NT2/D1 (cell line): ENCODE results near the gene PPP1R18.

ENCODE experiments used
- DNase-seq: peaks from one replicate; pipeline ENCODE4 v3.0.0-alpha.2; 2011; ENCODE audit warnings: low read depth, low spot score
- H3K27me3 ChIP-seq: 2 replicates; pipeline ENCODE4 v1.6.0; 2011; ENCODE audit warnings: mild to moderate bottlenecking; ENCODE audit not compliant: insufficient read length, insufficient read depth
- H3K36me3 ChIP-seq: 2 replicates; pipeline ENCODE4 v1.6.1; 2011; ENCODE audit warnings: mild to moderate bottlenecking, low read length, mixed read lengths; ENCODE audit not compliant: insufficient read depth, insufficient read length
- H3K4me1 ChIP-seq: 2 replicates; pipeline ENCODE4 v1.5.1; 2011; ENCODE audit not compliant: insufficient read depth, insufficient read length
- H3K4me3 ChIP-seq: 2 replicates; pipeline ENCODE4 v1.5.1; 2011; ENCODE audit warnings: low read depth; ENCODE audit not compliant: insufficient read length
- H3K9ac ChIP-seq: 2 replicates; pipeline ENCODE4 v1.6.0; 2011; ENCODE audit warnings: low read depth; ENCODE audit not compliant: insufficient read length
- H3K9me3 ChIP-seq: 2 replicates; pipeline ENCODE4 v1.5.1; 2011; ENCODE audit warnings: mild to moderate bottlenecking, low read length; ENCODE audit not compliant: insufficient read depth
- SUZ12 ChIP-seq: IDR thresholded peaks from 2 replicates; pipeline ENCODE4 v1.6.1; 2011; ENCODE audit not compliant: insufficient read length, insufficient read depth; ENCODE audit errors: extremely low read depth
- YY1 ChIP-seq: IDR thresholded peaks from 2 replicates; pipeline ENCODE4 v1.6.1; 2011; ENCODE audit not compliant: insufficient read length, insufficient read depth
- ZNF274 ChIP-seq: IDR thresholded peaks from 2 replicates; pipeline ENCODE4 v1.6.1; 2011; ENCODE audit warnings: mild to moderate bottlenecking, low read depth, low read length

The PPP1R18 gene

DNA sequence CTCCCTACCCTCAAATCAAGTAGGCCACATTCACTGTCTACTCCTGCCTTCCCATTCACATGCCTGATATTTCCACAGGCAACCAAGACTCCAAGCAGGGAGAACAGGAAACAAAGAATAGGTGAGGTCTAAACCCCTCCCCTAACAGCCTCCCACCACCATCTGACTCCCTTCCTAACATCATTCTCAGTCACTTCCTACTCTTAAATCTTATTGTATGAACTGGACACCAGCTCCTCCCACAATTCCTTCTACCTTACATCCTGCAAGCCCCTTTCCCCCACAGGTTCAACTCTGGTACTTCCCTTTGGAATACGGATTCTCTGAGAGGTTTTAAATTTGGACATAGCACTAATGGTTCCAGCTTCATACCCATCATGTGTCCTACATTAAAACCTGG lies 40.5 kb downstream of the PPP1R18 start:
- TF ChIP-seq SUZ12: no peak
- no peaks in the 10 kb centered on the region for H3K4me1 ChIP-seq
- peaks cover 55% of the 10 kb centered on the region for H3K36me3 ChIP-seq
- H3K27me3 ChIP-seq: no peaks in the 10 kb centered on the region
- H3K9ac ChIP-seq: peak overlapping the region; percentile 63
- DNase-seq: no peak
- H3K4me3 ChIP-seq: peak overlapping the region; percentile 10
- no peaks in the 10 kb centered on the region for H3K9me3 ChIP-seq

DNA sequence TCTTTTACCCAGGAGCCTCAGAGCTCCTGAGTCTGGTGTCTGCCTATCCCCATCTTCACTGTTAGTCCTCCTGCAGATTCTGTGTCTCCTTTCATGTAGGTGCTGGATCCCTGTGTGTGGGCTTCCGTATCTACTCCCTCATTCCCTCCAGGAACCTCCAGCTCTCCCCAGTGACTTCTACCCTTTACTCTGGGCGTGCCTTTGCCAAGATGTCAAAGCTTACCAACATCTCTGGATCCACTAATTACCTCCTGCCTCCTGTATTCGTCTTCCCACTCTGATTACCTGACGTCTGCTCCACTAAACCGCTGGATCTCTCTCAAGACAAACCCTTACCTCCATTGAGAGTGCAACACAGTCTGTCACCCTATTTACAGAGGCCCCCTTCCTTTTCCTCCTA lies 41.7 kb downstream of the PPP1R18 start:
- TF ChIP-seq YY1: no peak
- TF ChIP-seq SUZ12: no peak
- no peak for TF ChIP-seq ZNF274
- no peak for DNase-seq
- Histone ChIP-seq H3K27me3 (no peaks in the 10 kb centered on the region), H3K4me3 (no peak overlapping the region), H3K36me3 (peaks cover 56% of the 10 kb centered on the region), H3K9ac (no peak overlapping the region), H3K9me3 (no peaks in the 10 kb centered on the region), H3K4me1 (no peaks in the 10 kb centered on the region)

DNA sequence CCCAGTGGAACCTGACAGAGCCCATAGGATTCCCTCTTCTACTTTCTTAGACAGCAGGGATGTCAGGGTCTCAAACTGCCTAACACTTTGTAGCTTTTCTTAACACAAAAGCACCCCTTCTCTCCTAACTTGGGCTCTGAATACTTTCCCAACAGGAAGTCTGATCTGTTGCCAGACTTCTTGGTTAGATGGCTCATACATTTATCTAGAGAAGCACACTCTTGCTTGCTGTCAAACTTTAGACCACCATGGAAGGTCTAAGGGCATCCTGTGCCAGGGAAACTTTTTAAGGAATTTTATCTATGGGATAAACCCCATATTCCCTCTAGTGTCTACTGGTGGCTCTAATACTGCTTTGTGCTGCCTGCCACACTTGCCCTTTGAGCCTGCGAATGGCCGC lies 42.8 kb downstream of the PPP1R18 start:
- H3K27me3 ChIP-seq: no peaks in the 10 kb centered on the region
- H3K4me1 ChIP-seq: no peaks in the 10 kb centered on the region
- DNase-seq: no peak
- H3K36me3 ChIP-seq: peaks cover 55% of the 10 kb centered on the region
- no peak overlapping the region for H3K4me3 ChIP-seq
- TF ChIP-seq SUZ12: no peak
- TF ChIP-seq ZNF274: no peak
- TF ChIP-seq YY1: no peak
- no peaks in the 10 kb centered on the region for H3K9me3 ChIP-seq
- H3K9ac ChIP-seq: no peak overlapping the region

DNA sequence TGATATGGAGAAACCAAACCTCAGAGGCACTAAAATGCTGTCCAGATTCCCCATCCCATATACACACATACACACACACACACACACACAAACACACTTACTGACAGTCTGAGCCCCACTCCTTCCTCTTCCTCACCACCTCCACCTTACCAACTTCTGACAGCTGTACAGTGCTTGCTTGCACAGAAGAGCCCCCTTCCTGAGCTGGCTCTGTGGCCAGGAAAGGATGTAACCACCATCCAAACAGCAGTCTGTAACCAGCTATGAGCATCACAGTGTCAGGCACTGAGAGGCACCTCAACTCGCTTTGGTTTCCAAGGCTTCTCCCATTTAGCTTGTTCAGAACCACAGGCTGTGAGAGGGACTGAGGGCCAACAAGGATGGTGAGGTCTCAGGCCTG lies 45.4 kb downstream of the PPP1R18 start:
- H3K9me3 ChIP-seq: no peaks in the 10 kb centered on the region
- H3K4me3 ChIP-seq: no peak overlapping the region
- peaks cover 62% of the 10 kb centered on the region for H3K36me3 ChIP-seq
- DNase-seq: no peak
- no peak for TF ChIP-seq YY1
- no peak for TF ChIP-seq SUZ12
- no peak for TF ChIP-seq ZNF274
- no peaks in the 10 kb centered on the region for H3K4me1 ChIP-seq
- no peak overlapping the region for H3K9ac ChIP-seq
- no peaks in the 10 kb centered on the region for H3K27me3 ChIP-seq

DNA sequence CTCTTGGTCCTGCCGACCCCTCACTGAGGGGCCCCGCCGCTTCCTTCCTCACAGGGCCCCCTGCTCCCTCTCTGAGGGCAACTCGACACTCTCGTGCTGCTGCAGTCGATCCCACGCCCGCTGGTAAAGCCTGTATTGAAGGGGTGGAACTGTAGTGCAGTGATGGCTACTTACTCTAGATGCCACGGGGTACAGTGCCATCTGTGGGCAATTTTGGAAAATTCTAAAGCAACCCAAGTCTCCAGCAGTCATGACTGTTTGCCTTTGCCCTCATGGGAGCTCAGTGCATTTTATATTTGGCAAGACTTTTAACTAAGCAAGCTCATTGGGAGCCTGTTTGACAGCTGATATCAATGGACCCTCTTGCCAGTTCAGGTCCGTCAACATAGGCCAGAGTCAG lies 46.0 kb downstream of the PPP1R18 start:
- no peaks in the 10 kb centered on the region for H3K9me3 ChIP-seq
- H3K9ac ChIP-seq: no peak overlapping the region
- H3K4me1 ChIP-seq: no peaks in the 10 kb centered on the region
- H3K4me3 ChIP-seq: no peak overlapping the region
- H3K27me3 ChIP-seq: no peaks in the 10 kb centered on the region
- peaks cover 56% of the 10 kb centered on the region for H3K36me3 ChIP-seq
- TF ChIP-seq SUZ12: no peak
- TF ChIP-seq ZNF274: no peak
- TF ChIP-seq YY1: no peak
- DNase-seq: no peak

DNA sequence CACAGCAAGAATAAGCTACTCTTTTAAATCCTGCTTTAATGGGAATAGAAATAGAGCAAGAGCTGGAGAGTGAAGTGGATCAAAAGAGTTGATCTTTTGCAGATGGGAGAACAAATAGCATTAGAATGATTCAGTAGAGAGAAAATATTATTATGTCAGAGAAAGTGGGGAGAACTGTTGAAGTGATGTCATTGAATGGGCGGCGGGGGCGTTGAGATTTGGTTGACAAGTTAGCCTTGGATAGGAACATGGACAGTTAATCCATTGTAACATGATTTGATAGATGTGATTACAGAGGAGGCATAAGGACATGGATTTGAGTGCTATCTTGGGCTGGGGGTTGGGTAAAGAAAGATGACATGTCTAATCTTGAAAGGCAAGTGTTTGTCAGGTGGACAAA lies 50.6 kb downstream of the PPP1R18 start:
- no peaks in the 10 kb centered on the region for H3K9me3 ChIP-seq
- TF ChIP-seq ZNF274 (no peak), SUZ12 (no peak), YY1 (no peak)
- H3K36me3 ChIP-seq: peaks cover 33% of the 10 kb centered on the region
- no peaks in the 10 kb centered on the region for H3K27me3 ChIP-seq
- no peak overlapping the region for H3K4me3 ChIP-seq
- H3K9ac ChIP-seq: no peak overlapping the region
- no peak for DNase-seq
- H3K4me1 ChIP-seq: no peaks in the 10 kb centered on the region

DNA sequence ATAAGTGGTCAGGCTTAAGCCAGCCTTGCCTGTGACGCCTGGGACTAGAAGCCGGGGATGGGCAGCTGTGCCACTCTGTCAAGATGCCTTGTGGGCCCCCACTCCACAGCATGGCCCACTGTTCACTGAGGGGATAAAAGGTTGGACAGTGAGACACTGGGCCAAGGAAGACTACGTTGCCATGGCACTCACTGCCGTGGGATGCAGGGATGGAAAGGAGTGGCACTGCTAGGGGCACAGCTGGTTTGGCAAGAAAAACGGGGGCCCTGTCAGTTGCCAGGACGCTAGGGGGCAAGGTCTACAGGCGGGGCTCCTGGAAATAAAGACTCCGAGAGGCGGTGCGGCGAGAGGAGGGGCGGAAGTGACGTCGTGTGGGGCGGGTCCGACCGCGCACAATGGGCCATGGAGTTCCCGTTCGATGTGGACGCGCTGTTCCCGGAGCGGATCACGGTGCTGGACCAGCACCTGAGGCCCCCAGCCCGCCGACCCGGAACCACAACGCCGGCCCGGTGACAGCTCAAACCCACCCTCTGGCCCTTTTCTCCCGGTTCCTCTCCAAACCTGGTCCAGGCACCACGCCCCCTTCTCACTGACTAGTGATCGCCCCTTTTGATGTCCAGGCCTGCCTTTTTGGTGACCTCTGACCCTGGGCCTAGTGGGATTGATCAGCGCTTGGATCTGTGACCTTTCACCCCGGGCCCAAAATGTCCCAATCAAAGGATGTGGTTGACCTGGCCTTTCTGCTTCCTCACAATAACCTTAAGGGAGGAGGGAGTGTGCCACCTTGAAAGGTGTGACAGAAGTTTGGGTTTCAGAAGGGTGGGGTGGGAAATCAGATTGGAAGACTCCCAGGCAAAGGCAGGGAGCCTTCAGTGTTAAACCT lies 59.7 kb downstream of the PPP1R18 start, which contains the start of gene ATAT1:
ATAT1 (plus strand) TSS at position 391 of the 883 bp plus-strand sequence.
- no peak for TF ChIP-seq ZNF274
- TF ChIP-seq YY1: no peak
- TF ChIP-seq SUZ12: no peak
- DNase-seq: peak; percentile 32
- Histone ChIP-seq H3K4me1 (peaks cover 3% of the 10 kb centered on the region), H3K27me3 (no peaks in the 10 kb centered on the region), H3K9ac (peak within 1 kb of the TSS; percentile 86), H3K36me3 (peaks cover 76% of the 10 kb centered on the region), H3K4me3 (peak within 1 kb of the TSS; percentile 78), H3K9me3 (no peaks in the 10 kb centered on the region)
